ENCODE measurements around the gene DGKB. TPM values are rescaled to one million over a fixed set of nuclear protein-coding genes. Genes with fewer than 3 reads are reported as not detected.
"Not testable (repeated sequence)": the region's sequence is repeated elsewhere in the genome, so short reads cannot be mapped to it uniquely, and the experiment has no call there.

DGKB gene
- total and polyA plus RNA-seq, 7 experiments from 2014 or later, result not detected

- Mint-ChIP-seq H3K27me3 (no peaks in the 10 kb centered on the region), H3K36me3 (no peaks in the 10 kb centered on the region), H3K4me3 (no peak overlapping the region), H3K4me1 (no peaks in the 10 kb centered on the region), H3K9me3 (peaks cover 0 to 5% (median 0%) of the 10 kb centered on the region in 11 donors), H3K27ac (no peak overlapping the region)
- Histone ChIP-seq H3K4me3 (ENCODE audit: low read length) (no peak overlapping the region), H3K27me3 (ENCODE audit: control insufficient read depth in 2 of 2, insufficient read depth in 2 of 2, low read length in 2 of 2) (no peaks in the 10 kb centered on the region), H3K4me1 (ENCODE audit: control insufficient read depth in 2 of 2, insufficient read depth in 2 of 2, low read length in 2 of 2) (no peaks in the 10 kb centered on the region), H3K36me3 (ENCODE audit: control insufficient read depth in 2 of 3, insufficient read depth in 3 of 3, low read length in 3 of 3) (no peaks in the 10 kb centered on the region), H3K27ac (ENCODE audit: low read depth, low read length) (no peak overlapping the region), H3K9me3 (ENCODE audit: control insufficient read depth in 2 of 3, low read length in 3 of 3) (no peaks in the 10 kb centered on the region)
- DNase-seq (no peak), ATAC-seq (no peak)
- ChIA-PET CTCF (no interaction called here), POLR2A (no interaction called here)
- intact Hi-C loops (cut with micrococcal nuclease), result no loop called here
These were observed 406.9 kb downstream of the DGKB start for GRCh38 chr7:14495633-14496032.

- Histone ChIP-seq H3K36me3 (ENCODE audit: control insufficient read depth in 2 of 3, insufficient read depth in 3 of 3, low read length in 3 of 3) (no peaks in the 10 kb centered on the region), H3K4me3 (ENCODE audit: low read length) (no peak overlapping the region), H3K27ac (ENCODE audit: low read depth, low read length) (no peak overlapping the region), H3K27me3 (ENCODE audit: control insufficient read depth in 2 of 2, insufficient read depth in 2 of 2, low read length in 2 of 2) (no peaks in the 10 kb centered on the region), H3K4me1 (ENCODE audit: control insufficient read depth in 2 of 2, insufficient read depth in 2 of 2, low read length in 2 of 2) (no peaks in the 10 kb centered on the region), H3K9me3 (ENCODE audit: control insufficient read depth in 2 of 3, low read length in 3 of 3) (no peaks in the 10 kb centered on the region)
- CTCF ChIA-PET, result no interaction called here
- H3K36me3 Mint-ChIP-seq, result no peaks in the 10 kb centered on the region
- DNase-seq (no peak), ATAC-seq (no peak)
- peaks cover 0 to 6% (median 3%) of the 10 kb centered on the region in 11 donors for H3K9me3 Mint-ChIP-seq
- intact Hi-C loops (cut with micrococcal nuclease), result no loop called here
- no peak overlapping the region for H3K27ac Mint-ChIP-seq
- no peaks in the 10 kb centered on the region for H3K4me1 Mint-ChIP-seq
- H3K27me3 Mint-ChIP-seq, result no peaks in the 10 kb centered on the region
- POLR2A ChIA-PET, result no interaction called here
- no peak overlapping the region for H3K4me3 Mint-ChIP-seq
These were observed 414.7 kb downstream of the DGKB start for GRCh38 chr7:14487701-14488395.

- Histone ChIP-seq H3K36me3 (ENCODE audit: control insufficient read depth in 2 of 3, insufficient read depth in 3 of 3, low read length in 3 of 3) (no peaks in the 10 kb centered on the region), H3K27ac (ENCODE audit: low read depth, low read length) (no peak overlapping the region), H3K27me3 (ENCODE audit: control insufficient read depth in 2 of 2, insufficient read depth in 2 of 2, low read length in 2 of 2) (no peaks in the 10 kb centered on the region), H3K4me3 (ENCODE audit: low read length) (no peak overlapping the region), H3K4me1 (ENCODE audit: control insufficient read depth in 2 of 2, insufficient read depth in 2 of 2, low read length in 2 of 2) (no peaks in the 10 kb centered on the region), H3K9me3 (ENCODE audit: control insufficient read depth in 2 of 3, low read length in 3 of 3) (no peaks in the 10 kb centered on the region)
- H3K4me3 Mint-ChIP-seq, result no peak overlapping the region
- H3K27ac Mint-ChIP-seq, result no peak overlapping the region
- DNase-seq (no peak), ATAC-seq (no peak)
- POLR2A ChIA-PET, result no interaction called here
- CTCF ChIA-PET, result no interaction called here
- H3K36me3 Mint-ChIP-seq, result no peaks in the 10 kb centered on the region
- peaks cover 0 to 6% (median 0%) of the 10 kb centered on the region in 11 donors for H3K9me3 Mint-ChIP-seq
- H3K4me1 Mint-ChIP-seq, result no peaks in the 10 kb centered on the region
- H3K27me3 Mint-ChIP-seq, result no peaks in the 10 kb centered on the region
- intact Hi-C loops (cut with micrococcal nuclease), result no loop called here
These were observed 418.9 kb downstream of the DGKB start for GRCh38 chr7:14483663-14484062.

GRCh38 chr7:14480281-14480680, 422.3 kb downstream of the DGKB start:
- Histone ChIP-seq H3K36me3 (ENCODE audit: control insufficient read depth in 2 of 3, insufficient read depth in 3 of 3, low read length in 3 of 3) (no peaks in the 10 kb centered on the region), H3K27ac (ENCODE audit: low read depth, low read length) (no peak overlapping the region), H3K4me1 (ENCODE audit: control insufficient read depth in 2 of 2, insufficient read depth in 2 of 2, low read length in 2 of 2) (no peaks in the 10 kb centered on the region), H3K9me3 (ENCODE audit: control insufficient read depth in 2 of 3, low read length in 3 of 3) (no peaks in the 10 kb centered on the region), H3K27me3 (ENCODE audit: control insufficient read depth in 2 of 2, insufficient read depth in 2 of 2, low read length in 2 of 2) (no peaks in the 10 kb centered on the region), H3K4me3 (ENCODE audit: low read length) (no peak overlapping the region)
- ChIA-PET CTCF (no interaction called here), POLR2A (no interaction called here)
- ATAC-seq (no peak), DNase-seq (no peak)
- Mint-ChIP-seq H3K4me1 (no peaks in the 10 kb centered on the region), H3K9me3 (peaks cover 0 to 6% (median 0%) of the 10 kb centered on the region in 11 donors), H3K27me3 (no peaks in the 10 kb centered on the region), H3K27ac (no peak overlapping the region), H3K36me3 (no peaks in the 10 kb centered on the region), H3K4me3 (no peak overlapping the region)
- intact Hi-C loops (cut with micrococcal nuclease), result no loop called here

GRCh38 chr7:14478834-14479510, 423.6 kb downstream of the DGKB start:
- POLR2A ChIA-PET, result no interaction called here

GRCh38 chr7:14461716-14462115, 440.8 kb downstream of the DGKB start:
- ATAC-seq; H3K9me3 Mint-ChIP-seq; H3K27me3 Mint-ChIP-seq; intact Hi-C loops (cut with micrococcal nuclease); H3K27ac Mint-ChIP-seq; H3K4me3 ChIP-seq (ENCODE audit: low read length); H3K4me3 Mint-ChIP-seq; DNase-seq; H3K27me3 ChIP-seq (ENCODE audit: control insufficient read depth in 2 of 2, insufficient read depth in 2 of 2, low read length in 2 of 2); H3K4me1 ChIP-seq (ENCODE audit: control insufficient read depth in 2 of 2, insufficient read depth in 2 of 2, low read length in 2 of 2); H3K36me3 Mint-ChIP-seq; H3K9me3 ChIP-seq (ENCODE audit: control insufficient read depth in 2 of 3, low read length in 3 of 3); POLR2A ChIA-PET; H3K4me1 Mint-ChIP-seq; H3K27ac ChIP-seq (ENCODE audit: low read depth, low read length); H3K36me3 ChIP-seq (ENCODE audit: control insufficient read depth in 2 of 3, insufficient read depth in 3 of 3, low read length in 3 of 3): not testable (repeated sequence)
- CTCF ChIA-PET, result interaction anchor here (0.6 kb wide), 1 partner anchor 114 kb away, joined by 3 read pairs; no protein-coding TSS in a partner anchor

More at GRCh38 chr7:14478834-14479510, 423.6 kb downstream of the DGKB start:
- no peak overlapping the region for H3K4me3 ChIP-seq (ENCODE audit: low read length)
- no peak for ATAC-seq
- no peaks in the 10 kb centered on the region for H3K27me3 ChIP-seq (ENCODE audit: control insufficient read depth in 2 of 2, insufficient read depth in 2 of 2, low read length in 2 of 2)
- H3K27ac ChIP-seq (ENCODE audit: low read depth, low read length), result no peak overlapping the region
- H3K27ac Mint-ChIP-seq, result no peak overlapping the region
- no peaks in the 10 kb centered on the region for H3K4me1 Mint-ChIP-seq
- no peak overlapping the region for H3K4me3 Mint-ChIP-seq
- H3K27me3 Mint-ChIP-seq, result peaks cover 0 to 3% (median 0%) of the 10 kb centered on the region in 5 donors
- H3K36me3 Mint-ChIP-seq, result peaks cover 0 to 4% (median 0%) of the 10 kb centered on the region in 5 donors
- no peaks in the 10 kb centered on the region for H3K9me3 ChIP-seq (ENCODE audit: control insufficient read depth in 2 of 3, low read length in 3 of 3)
- intact Hi-C loops (cut with micrococcal nuclease), result no loop called here
- peaks cover 0 to 10% (median 2%) of the 10 kb centered on the region in 11 donors for H3K9me3 Mint-ChIP-seq
- H3K36me3 ChIP-seq (ENCODE audit: control insufficient read depth in 2 of 3, insufficient read depth in 3 of 3, low read length in 3 of 3), result no peaks in the 10 kb centered on the region
- DNase-seq, result no peak
- CTCF ChIA-PET, result no interaction called here
- no peaks in the 10 kb centered on the region for H3K4me1 ChIP-seq (ENCODE audit: control insufficient read depth in 2 of 2, insufficient read depth in 2 of 2, low read length in 2 of 2)

GRCh38 chr7:14458846-14459245, 443.7 kb downstream of the DGKB start:
- H3K36me3 ChIP-seq (ENCODE audit: control insufficient read depth in 2 of 3, insufficient read depth in 3 of 3, low read length in 3 of 3); H3K27ac Mint-ChIP-seq; ATAC-seq; DNase-seq; H3K4me3 ChIP-seq (ENCODE audit: low read length); H3K27me3 ChIP-seq (ENCODE audit: control insufficient read depth in 2 of 2, insufficient read depth in 2 of 2, low read length in 2 of 2); H3K4me1 Mint-ChIP-seq; H3K27ac ChIP-seq (ENCODE audit: low read depth, low read length); POLR2A ChIA-PET; H3K4me3 Mint-ChIP-seq; H3K4me1 ChIP-seq (ENCODE audit: control insufficient read depth in 2 of 2, insufficient read depth in 2 of 2, low read length in 2 of 2); H3K9me3 Mint-ChIP-seq; H3K27me3 Mint-ChIP-seq; H3K9me3 ChIP-seq (ENCODE audit: control insufficient read depth in 2 of 3, low read length in 3 of 3); H3K36me3 Mint-ChIP-seq: not testable (repeated sequence)
- intact Hi-C loops (cut with micrococcal nuclease), result loop anchor here in 1 of 2 donors (1.0 to 10.0 kb wide), 3 partner anchors 932 to 1784 kb away; no protein-coding TSS in a partner anchor
- CTCF ChIA-PET, result interaction anchor here (0.6 kb wide), 1 partner anchor 1771 kb away, joined by 3 read pairs; the partner anchor contains the start of gene ARL4A

All from naive thymus-derived CD4-positive, alpha-beta T cell (primary cell).